Measurements from ENCODE around the gene THSD4. TPM values are rescaled to one million over a fixed set of nuclear protein-coding genes. Genes with fewer than 3 reads are reported as not detected.

Gene THSD4
- total and polyA plus RNA-seq, 9 of the 15 experiments (the other 6 are each of a cell fraction or from before 2014, with no cell fraction given), result 0.04 TPM; not detected in 5

- Histone ChIP-seq H3K27ac (ENCODE audit: extremely low read depth, low read depth, low read length) (no peak overlapping the region), H3K4me1 (replicated peaks in 1 of 2; ENCODE audit: control insufficient read depth in 2 of 2, insufficient read depth in 2 of 2, low read length in 2 of 2) (no peaks in the 10 kb centered on the region; a peak in 1 of 5 replicates), H4K20me1 (replicated peaks; ENCODE audit: control insufficient read depth, insufficient read depth, low read length) (no peaks in the 10 kb centered on the region), H3K79me2 (ENCODE audit: control insufficient read depth, insufficient read depth, low read length) (no peaks in the 10 kb centered on the region), H3K27me3 (ENCODE audit: control insufficient read depth in 2 of 2, insufficient read depth in 2 of 2, low read length in 2 of 2) (no peaks in the 10 kb centered on the region), H3K4me2 (ENCODE audit: insufficient read depth, low read length) (no peak overlapping the region), H3K9me1 (ENCODE audit: control insufficient read depth, insufficient read depth, low read length) (no peaks in the 10 kb centered on the region), H2AFZ (ENCODE audit: low read depth, low read length) (no peak overlapping the region), H3K4me3 (no peak overlapping the region), H3K36me3 (ENCODE audit: control insufficient read depth, insufficient read depth, low read length) (no peaks in the 10 kb centered on the region), H3K9me3 (replicated peaks; ENCODE audit: control insufficient read depth, insufficient read depth, low read depth, low read length) (no peaks in the 10 kb centered on the region), H3K9ac (ENCODE audit: insufficient read depth in 1 of 2, low read depth in 2 of 2, low read length in 2 of 2) (no peak overlapping the region)
- no peak for TF ChIP-seq CREBBP (IDR thresholded peaks at IDR 0.05; ENCODE audit: low read depth, low read length)
- TF ChIP-seq EZH2 (IDR thresholded peaks at IDR 0.05; ENCODE audit: borderline replicate concordance, low read depth, low read length), result no peak
- no peak for TF ChIP-seq MTA2 (IDR thresholded peaks at IDR 0.05; ENCODE audit: low read depth)
- TF ChIP-seq SPI1 (IDR thresholded peaks at IDR 0.05; ENCODE audit: borderline replicate concordance, low read depth, low read length), result no peak
- no peak for TF ChIP-seq SNAPC5 (CRISPR knock-in tag; IDR thresholded peaks at IDR 0.05)
- no peak for ATAC-seq
- CTCF ChIA-PET (ENCODE audit: low intra/inter-chr PET ratio), result no interaction called here
- FAIRE-seq, result no peak
- WGBS (ENCODE audit: insufficient coverage, low coverage, missing lambda C conversion rate), result 0% methylated on average over 6 of the region's 6 CpGs
- DNase-seq (ENCODE audit: extremely low read depth in 1 of 4, low spot score in 3 of 4), result no peak
- intact Hi-C loops (cut with micrococcal nuclease), result no loop called here
- POLR2A ChIA-PET, result no interaction called here
- BruUV-seq (replicated peaks), result no TSS peak
- in situ Hi-C loops (cut with MboI), result no loop called here
Observed at GRCh38 chr15:71374607-71375352, 259.5 kb downstream of the THSD4 start.

DNA sequence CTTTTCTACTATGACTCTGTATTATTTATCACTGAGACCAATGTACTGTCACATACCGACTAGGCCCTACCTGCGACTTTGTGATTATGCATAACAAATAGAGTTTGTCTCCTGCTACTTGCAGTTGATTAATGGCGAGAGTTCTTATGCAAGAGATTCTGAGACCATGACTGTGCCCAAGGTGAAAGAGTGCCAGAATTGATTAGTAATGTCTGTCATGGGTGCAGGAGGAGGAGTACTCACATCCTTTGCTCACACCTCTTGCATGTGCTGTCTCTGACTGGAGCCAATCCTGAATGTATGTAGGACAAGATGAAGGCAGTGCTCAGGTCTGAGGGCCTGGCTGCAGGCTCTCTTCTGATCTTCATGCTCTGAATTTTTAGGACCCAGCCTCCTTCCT lies 260.7 kb downstream of the THSD4 start:
- BruUV-seq (replicated peaks), result no TSS peak
- DNase-seq (ENCODE audit: extremely low read depth in 1 of 4, low spot score in 3 of 4) (no peak), ATAC-seq (no peak), FAIRE-seq (no peak)
- in situ Hi-C loops (cut with MboI), result no loop called here
- Histone ChIP-seq H4K20me1 (replicated peaks; ENCODE audit: control insufficient read depth, insufficient read depth, low read length) (no peaks in the 10 kb centered on the region), H3K4me1 (replicated peaks in 1 of 2; ENCODE audit: control insufficient read depth in 2 of 2, insufficient read depth in 2 of 2, low read length in 2 of 2) (no peaks in the 10 kb centered on the region; a peak in 1 of 5 replicates), H3K9ac (ENCODE audit: insufficient read depth in 1 of 2, low read depth in 2 of 2, low read length in 2 of 2) (no peak overlapping the region), H3K9me1 (ENCODE audit: control insufficient read depth, insufficient read depth, low read length) (no peaks in the 10 kb centered on the region), H3K4me2 (ENCODE audit: insufficient read depth, low read length) (no peak overlapping the region), H3K79me2 (ENCODE audit: control insufficient read depth, insufficient read depth, low read length) (no peaks in the 10 kb centered on the region), H3K27ac (ENCODE audit: extremely low read depth, low read depth, low read length) (no peak overlapping the region), H3K36me3 (ENCODE audit: control insufficient read depth, insufficient read depth, low read length) (no peaks in the 10 kb centered on the region), H3K27me3 (ENCODE audit: control insufficient read depth in 2 of 2, insufficient read depth in 2 of 2, low read length in 2 of 2) (no peaks in the 10 kb centered on the region; a peak in 1 of 5 replicates), H3K9me3 (replicated peaks; ENCODE audit: control insufficient read depth, insufficient read depth, low read depth, low read length) (no peaks in the 10 kb centered on the region), H3K4me3 (no peak overlapping the region), H2AFZ (ENCODE audit: low read depth, low read length) (no peak overlapping the region)
- ChIA-PET CTCF (ENCODE audit: low intra/inter-chr PET ratio) (no interaction called here), POLR2A (no interaction called here)
- 0% methylated on average over 3 of the region's 3 CpGs for WGBS (ENCODE audit: insufficient coverage, low coverage, missing lambda C conversion rate)
- intact Hi-C loops (cut with micrococcal nuclease), result no loop called here
- no peak for TF ChIP-seq CREB3L1 (IDR thresholded peaks at IDR 0.05; ENCODE audit: borderline replicate concordance, low read depth)
- peak; percentile 92 for TF ChIP-seq ZBTB17 (CRISPR knock-in tag; IDR thresholded peaks at IDR 0.05)
- TF ChIP-seq FIP1L1 (IDR thresholded peaks at IDR 0.05; ENCODE audit: low read depth, low read length, poor library complexity, severe bottlenecking), result no peak
- TF ChIP-seq DNMT1 (IDR thresholded peaks at IDR 0.05), result no peak
- TF ChIP-seq CHD1 (IDR thresholded peaks at IDR 0.05; ENCODE audit: low read length), result no peak
- no peak for TF ChIP-seq HDAC2 (IDR thresholded peaks at IDR 0.05)
- no peak for TF ChIP-seq RBM15 (IDR thresholded peaks at IDR 0.05; ENCODE audit: insufficient read depth, low read length)
- no peak for TF ChIP-seq ETV6 (IDR thresholded peaks at IDR 0.05; ENCODE audit: borderline replicate concordance in 1 of 2, low read depth in 2 of 2, low read length in 1 of 2)
- no peak for TF ChIP-seq ETV6 (CRISPR knock-in tag; IDR thresholded peaks at IDR 0.05; ENCODE audit: borderline replicate concordance)
